Keratinocyte (primary cell): ENCODE results near the gene CRABP2. TPM values are rescaled to one million over a fixed set of nuclear protein-coding genes. Genes with fewer than 3 reads are reported as not detected.

Experiments
- DNase-seq: peaks from one replicate; pipeline ENCODE4 v3.0.0-alpha.2; 2011; ENCODE audit warnings: low read depth, missing footprints, low spot score
- FAIRE-seq: peaks from 2 replicates; lab custom pipeline; 2011; peaks lifted over from hg19 to GRCh38; lab: Jason Lieb, UNC
- H2AFZ ChIP-seq: 2 replicates; pipeline ENCODE4 v1.6.0; 2012; ENCODE audit warnings: low read length, control low read depth, inconsistent platforms; ENCODE audit not compliant: control insufficient read depth
- H3K27ac ChIP-seq: 2 replicates; pipeline ENCODE4 v1.5.1; 2011; ENCODE audit warnings: low read length; ENCODE audit not compliant: control insufficient read depth, insufficient read depth
- H3K27me3 ChIP-seq: 3 replicates; pipeline ENCODE4 v1.6.0; 2011; ENCODE audit warnings: low read length; ENCODE audit not compliant: control insufficient read depth, insufficient read depth; ENCODE audit errors: extremely low read depth
- H3K36me3 ChIP-seq, 2 experiments: 2 replicates in 1 of 2; 3 replicates in 1 of 2; pipeline ENCODE4 v1.5.1; 2011; ENCODE audit warnings: low read length in 2 of 2, mild to moderate bottlenecking in 1 of 2; ENCODE audit not compliant: control insufficient read depth in 2 of 2, insufficient read depth in 2 of 2; ENCODE audit errors: extremely low read depth in 1 of 2
- H3K4me1 ChIP-seq: 3 replicates; pipeline ENCODE4 v1.5.1; 2011; ENCODE audit warnings: low read length; ENCODE audit not compliant: control insufficient read depth, insufficient read depth; ENCODE audit errors: extremely low read depth
- H3K4me2 ChIP-seq: 3 replicates; pipeline ENCODE4 v1.6.0; 2011; ENCODE audit warnings: low read depth, low read length; ENCODE audit not compliant: control insufficient read depth, insufficient read depth; ENCODE audit errors: extremely low read depth
- H3K4me3 ChIP-seq, 3 experiments: fragments of 200-600 bp in 1 of 3; sonication (generic) in 1 of 3; 2 replicates in 2 of 3; 3 replicates in 1 of 3; pipeline ENCODE4 v1.5.1; 2011 to 2016; ENCODE audit warnings: low read length in 3 of 3, mild to moderate bottlenecking in 3 of 3, control low read depth in 2 of 3, inconsistent platforms in 1 of 3, low read depth in 1 of 3, mixed read lengths in 1 of 3, mixed run types in 1 of 3, moderate library complexity in 1 of 3; ENCODE audit not compliant: control insufficient read depth in 2 of 3, insufficient read depth in 2 of 3; ENCODE audit errors: extremely low read depth in 1 of 3
- H3K79me2 ChIP-seq: 2 replicates; pipeline ENCODE4 v1.6.0; 2012; ENCODE audit warnings: low read length; ENCODE audit not compliant: control insufficient read depth, insufficient read depth
- H3K9ac ChIP-seq: 3 replicates; pipeline ENCODE4 v1.6.0; 2011; ENCODE audit warnings: low read length; ENCODE audit not compliant: control insufficient read depth, insufficient read depth; ENCODE audit errors: extremely low read depth
- H3K9me1 ChIP-seq: 3 replicates; pipeline ENCODE4 v1.6.0; 2011; ENCODE audit warnings: low read length; ENCODE audit not compliant: control insufficient read depth, insufficient read depth; ENCODE audit errors: extremely low read depth
- H3K9me3 ChIP-seq: 2 replicates; pipeline ENCODE4 v1.5.1; 2012; ENCODE audit warnings: low read depth, low read length; ENCODE audit not compliant: control insufficient read depth
- H4K20me1 ChIP-seq: 3 replicates; pipeline ENCODE4 v1.6.0; 2011; ENCODE audit warnings: low read length; ENCODE audit not compliant: control insufficient read depth, insufficient read depth; ENCODE audit errors: extremely low read depth
- EZH2 ChIP-seq: IDR thresholded peaks from one replicate; pipeline ENCODE4 v1.6.1; 2012; ENCODE audit warnings: inconsistent platforms, mild to moderate bottlenecking, low read length, moderate library complexity
- dilution Hi-C: fragments of 300-500 bp; cut with MboI; formaldehyde crosslinking; loops from one replicate; pipeline ENCODE4 v1.7.0; 2020; ENCODE audit warnings: low sequenced_read_pairs; ENCODE audit not compliant: extremely low pct_ligation_motif_present
- polyA plus RNA-seq, 5 experiments: library from polyadenylated mRNA; depleted of rRNA in 3 of 5; stranded (reverse) in 3 of 5; stranded (forward) in 1 of 5; unstranded in 1 of 5; fragments of >200 nt; gene quantifications; 1 replicate in 1 of 5; 2 replicates in 3 of 5; 3 replicates in 1 of 5; pipeline versions ENCODE4 v1.2.1 to v1.2.3, GENCODE V29; 2011 to 2012; ENCODE audit warnings: missing spikeins in 2 of 5, low read depth in 1 of 5, low replicate concordance in 1 of 5
- TF ChIP-seq, protein P1 (sequence below), 3 experiments: IDR thresholded peaks in 1 of 3; conservative IDR thresholded peaks in 1 of 3; optimal IDR thresholded peaks in 1 of 3; 2 replicates in 2 of 3; 3 replicates in 1 of 3; pipeline versions ENCODE3 to v1.5.1; 2011; ENCODE audit warnings: low read length in 3 of 3, mild to moderate bottlenecking in 3 of 3, moderate library complexity in 2 of 3, control low read depth in 1 of 3, inconsistent platforms in 1 of 3; ENCODE audit not compliant: insufficient read depth in 2 of 3; ENCODE audit errors: extremely low read depth in 1 of 3

CRABP2 gene
- polyA plus RNA-seq, 1 donor (not counting 4 experiments of a cell fraction or from before 2014, with no cell fraction given): 8.4 TPM

DNA sequence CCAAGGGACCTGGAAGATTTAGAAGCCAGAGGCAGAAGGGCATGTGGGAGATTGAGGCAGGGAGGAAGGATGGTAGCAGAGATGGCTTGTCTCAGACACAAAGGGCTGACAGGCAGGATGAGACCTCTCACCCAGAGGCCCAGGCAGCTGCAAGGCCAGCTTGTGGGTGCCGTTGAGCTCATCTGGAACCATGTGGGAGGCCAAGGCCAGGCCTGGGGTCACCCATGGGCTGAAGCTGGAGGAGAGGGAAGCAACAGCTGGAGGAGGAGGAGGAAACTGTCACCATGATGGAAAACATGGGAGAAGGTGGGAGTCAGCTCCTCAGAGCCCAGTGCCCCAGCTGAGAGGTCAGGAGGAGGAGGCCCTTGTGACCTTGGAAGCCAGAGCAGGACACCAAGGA lies 6.4 kb downstream of the CRABP2 start:
- dilution Hi-C loops: no loop called here
- Histone ChIP-seq H3K9ac (no peak overlapping the region), H2AFZ (no peak overlapping the region), H3K36me3 (no peaks in the 10 kb centered on the region), H4K20me1 (no peaks in the 10 kb centered on the region), H3K79me2 (no peaks in the 10 kb centered on the region), H3K27me3 (no peaks in the 10 kb centered on the region), H3K9me3 (no peaks in the 10 kb centered on the region), H3K4me1 (peaks cover 4% of the 10 kb centered on the region), H3K27ac (no peak overlapping the region), H3K4me2 (no peak overlapping the region), H3K4me3 (no peak overlapping the region), H3K9me1 (no peaks in the 10 kb centered on the region)
- no peak for FAIRE-seq
- DNase-seq: no peak
- TF ChIP-seq, protein P1, sequence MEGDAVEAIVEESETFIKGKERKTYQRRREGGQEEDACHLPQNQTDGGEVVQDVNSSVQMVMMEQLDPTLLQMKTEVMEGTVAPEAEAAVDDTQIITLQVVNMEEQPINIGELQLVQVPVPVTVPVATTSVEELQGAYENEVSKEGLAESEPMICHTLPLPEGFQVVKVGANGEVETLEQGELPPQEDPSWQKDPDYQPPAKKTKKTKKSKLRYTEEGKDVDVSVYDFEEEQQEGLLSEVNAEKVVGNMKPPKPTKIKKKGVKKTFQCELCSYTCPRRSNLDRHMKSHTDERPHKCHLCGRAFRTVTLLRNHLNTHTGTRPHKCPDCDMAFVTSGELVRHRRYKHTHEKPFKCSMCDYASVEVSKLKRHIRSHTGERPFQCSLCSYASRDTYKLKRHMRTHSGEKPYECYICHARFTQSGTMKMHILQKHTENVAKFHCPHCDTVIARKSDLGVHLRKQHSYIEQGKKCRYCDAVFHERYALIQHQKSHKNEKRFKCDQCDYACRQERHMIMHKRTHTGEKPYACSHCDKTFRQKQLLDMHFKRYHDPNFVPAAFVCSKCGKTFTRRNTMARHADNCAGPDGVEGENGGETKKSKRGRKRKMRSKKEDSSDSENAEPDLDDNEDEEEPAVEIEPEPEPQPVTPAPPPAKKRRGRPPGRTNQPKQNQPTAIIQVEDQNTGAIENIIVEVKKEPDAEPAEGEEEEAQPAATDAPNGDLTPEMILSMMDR (optimal IDR thresholded peaks at IDR 0.05 in 1 of 3, IDR thresholded peaks at IDR 0.05 in 1 of 3, conservative IDR thresholded peaks at IDR 0.05 in 1 of 3; ENCODE audit: extremely low read depth in 1 of 3, insufficient read depth in 2 of 3, low read length in 3 of 3): no peak
- TF ChIP-seq EZH2: no peak

DNA sequence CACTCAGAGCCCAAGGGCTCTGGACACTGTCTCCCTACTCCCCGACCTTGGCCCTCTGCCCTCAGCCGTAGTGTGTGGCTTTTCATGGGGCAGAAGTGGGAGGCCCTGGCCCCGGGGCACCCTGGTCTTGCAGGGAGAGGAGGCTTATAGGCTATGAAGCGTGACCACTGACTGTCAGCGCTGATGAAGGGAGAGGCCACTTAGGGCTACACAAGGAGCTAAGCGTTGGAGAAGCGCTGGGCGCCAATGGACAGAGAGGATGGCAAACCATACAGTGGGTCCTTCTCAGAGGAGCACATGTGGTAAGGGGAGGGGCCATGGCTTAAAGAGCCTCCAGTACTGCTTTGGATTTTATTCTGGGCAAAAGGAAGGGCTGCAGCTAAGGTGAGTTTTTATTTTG lies 7.9 kb downstream of the CRABP2 start:
- TF ChIP-seq, protein P1 (optimal IDR thresholded peaks at IDR 0.05 in 1 of 3, IDR thresholded peaks at IDR 0.05 in 1 of 3, conservative IDR thresholded peaks at IDR 0.05 in 1 of 3; ENCODE audit: extremely low read depth in 1 of 3, insufficient read depth in 2 of 3, low read length in 3 of 3): no peak
- no peak for TF ChIP-seq EZH2
- Histone ChIP-seq H3K4me3 (no peak overlapping the region), H3K4me2 (no peak overlapping the region), H3K9me1 (no peaks in the 10 kb centered on the region), H3K27ac (no peak overlapping the region), H3K9me3 (no peaks in the 10 kb centered on the region), H3K79me2 (no peaks in the 10 kb centered on the region), H3K4me1 (peaks cover 18% of the 10 kb centered on the region), H2AFZ (no peak overlapping the region), H4K20me1 (no peaks in the 10 kb centered on the region), H3K27me3 (no peaks in the 10 kb centered on the region), H3K9ac (no peak overlapping the region), H3K36me3 (no peaks in the 10 kb centered on the region)
- FAIRE-seq (no peak), DNase-seq (no peak)
- dilution Hi-C loops: no loop called here
